ENCODE data around the gene AKR1B1. TPM values are rescaled to one million over a fixed set of nuclear protein-coding genes. Genes with fewer than 3 reads are reported as not detected.

AKR1B1 gene
- total RNA-seq, 4 donors from 2014 or later: 90.4 to 147 (median 123) TPM

DNA sequence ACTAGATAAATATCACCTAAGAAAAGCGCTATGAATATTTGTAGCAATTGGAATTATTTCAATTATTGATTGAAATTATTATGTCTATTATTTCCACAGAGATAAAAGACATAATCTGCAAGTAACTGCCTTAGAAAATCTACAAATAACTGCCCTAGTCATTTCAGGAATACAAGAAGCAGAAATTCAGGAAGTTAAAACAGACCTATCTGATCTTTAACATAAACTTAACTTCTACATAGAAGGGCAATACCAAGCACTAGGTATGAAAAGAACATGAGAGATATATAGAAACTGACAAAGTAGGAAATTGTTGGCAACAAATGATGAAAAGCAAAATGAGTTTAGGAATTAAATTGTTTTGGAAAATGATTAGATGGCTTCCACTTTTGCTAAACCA is 36.6 kb upstream of the AKR1B1 start:
- no peak for TF ChIP-seq CTCF (IDR thresholded peaks at IDR 0.05; ENCODE audit: low read depth)

DNA sequence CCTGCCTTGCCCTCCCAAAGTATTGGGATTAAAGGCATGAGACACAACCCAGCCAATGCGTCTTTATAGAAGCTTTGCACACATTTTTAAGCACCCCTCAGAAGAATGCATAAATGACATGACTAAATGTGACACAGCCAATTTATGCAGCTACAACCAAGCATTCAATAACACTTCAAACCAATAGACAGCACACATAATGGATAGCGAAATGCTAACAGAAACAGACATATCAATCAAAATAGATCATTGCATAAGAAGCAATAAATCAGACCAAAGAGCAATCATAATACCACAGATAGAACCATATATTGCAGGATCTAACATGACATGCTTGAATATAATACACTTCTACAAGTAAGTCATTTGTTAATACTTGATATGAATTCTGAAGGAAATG is 34.2 kb upstream of the AKR1B1 start:
- TF ChIP-seq CTCF (IDR thresholded peaks at IDR 0.05; ENCODE audit: low read depth): no peak

GRCh38 chr7:134485203-134485602 is 26.3 kb upstream of the AKR1B1 start:
- TF ChIP-seq CTCF (IDR thresholded peaks at IDR 0.05; ENCODE audit: low read depth): no peak

GRCh38 chr7:134483296-134483695 is 24.4 kb upstream of the AKR1B1 start:
- TF ChIP-seq CTCF (IDR thresholded peaks at IDR 0.05; ENCODE audit: low read depth): no peak

- TF ChIP-seq CTCF (IDR thresholded peaks at IDR 0.05; ENCODE audit: low read depth): no peak
Observed at GRCh38 chr7:134482858-134483257, 24.0 kb upstream of the AKR1B1 start.

DNA sequence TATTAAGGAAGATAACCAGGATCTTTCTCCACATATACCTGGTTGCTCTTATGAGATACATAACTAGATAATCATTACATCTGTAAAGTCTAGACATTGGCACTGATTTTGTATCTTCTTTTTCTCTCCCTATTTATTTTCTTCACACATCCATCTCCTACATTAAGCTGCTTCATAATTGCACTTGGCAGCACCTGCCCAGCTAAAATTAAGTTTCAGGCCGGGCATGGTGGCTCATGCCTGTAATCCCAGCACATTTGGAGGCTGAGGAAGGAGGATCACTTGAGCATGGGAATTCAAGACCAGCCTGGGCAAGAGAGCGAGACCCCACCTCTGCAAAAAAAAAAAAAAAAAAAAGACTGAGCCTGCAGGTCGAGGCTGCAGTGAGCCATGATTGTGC is 22.3 kb upstream of the AKR1B1 start:
- no peak for TF ChIP-seq CTCF (IDR thresholded peaks at IDR 0.05; ENCODE audit: low read depth)

DNA sequence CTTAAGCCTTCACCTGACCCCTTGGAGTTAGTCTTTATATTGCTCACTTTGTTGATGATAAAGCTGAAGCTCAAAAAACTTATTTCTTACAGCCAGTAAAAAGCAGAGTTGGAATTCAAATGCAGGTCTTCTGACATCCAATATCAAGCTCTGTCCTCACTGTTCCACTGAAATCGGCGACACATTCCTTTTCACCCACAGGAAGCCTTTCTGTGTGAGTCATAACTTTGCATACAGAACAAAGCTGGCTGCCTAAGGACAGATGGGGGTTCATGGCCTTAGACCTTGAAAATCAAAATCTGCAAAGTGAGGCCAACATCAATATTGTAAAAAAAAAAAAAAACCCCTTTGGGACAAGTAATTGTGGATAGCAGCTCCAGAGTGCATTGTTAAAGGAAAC is 21.8 kb upstream of the AKR1B1 start:
- TF ChIP-seq CTCF (IDR thresholded peaks at IDR 0.05; ENCODE audit: low read depth): no peak

Measured in subcutaneous adipose tissue (tissue), 4 donors.